CD4-positive, alpha-beta T cell treated with Interferon alpha-2 for 1 hour (primary cell): ENCODE data around the gene GNAO1.
A peak's percentile ranks its signal among the peaks of the same experiment; 100 is the strongest.

Experiments
- DNase-seq, 2 donors: peaks; one replicate each; pipeline ENCODE4 v3.0.0-alpha.2; 2020 to 2022

GNAO1 gene

DNA sequence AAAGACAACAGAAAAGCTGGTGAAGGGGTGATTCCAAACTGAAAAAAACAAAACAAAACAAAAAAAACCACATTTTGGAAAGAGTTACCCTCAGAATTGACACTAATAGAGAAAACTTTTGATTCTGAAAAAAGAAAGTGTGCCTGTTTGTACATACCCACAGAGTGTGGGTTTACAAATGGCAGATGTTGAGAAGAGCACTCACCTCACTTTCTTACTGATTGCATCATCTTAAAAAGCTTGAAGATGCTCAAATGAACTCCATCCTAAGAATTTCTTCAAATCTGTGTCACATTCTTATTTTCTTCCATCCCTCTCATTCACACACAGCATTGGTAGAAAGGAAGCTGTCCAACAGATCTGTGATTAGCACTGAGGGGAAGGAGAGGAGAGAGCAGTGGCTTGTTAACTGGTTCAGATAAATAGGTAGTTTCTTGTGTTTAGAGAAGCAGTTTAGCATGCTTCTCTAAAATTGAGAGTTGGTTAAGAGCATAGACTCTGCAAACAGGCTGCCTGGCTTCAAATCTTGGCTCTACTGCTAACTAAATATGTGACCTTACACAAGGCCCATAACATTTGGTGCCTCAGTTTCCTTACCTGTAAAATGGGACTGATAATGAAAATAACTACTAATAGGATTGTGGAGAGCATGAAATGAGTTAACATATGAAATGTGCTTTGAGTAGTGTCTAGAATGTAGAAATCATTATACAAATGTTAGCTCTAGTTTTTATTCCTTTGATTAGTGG, 6.9 kb downstream of the GNAO1 start:
- DNase-seq, result no peak

DNA sequence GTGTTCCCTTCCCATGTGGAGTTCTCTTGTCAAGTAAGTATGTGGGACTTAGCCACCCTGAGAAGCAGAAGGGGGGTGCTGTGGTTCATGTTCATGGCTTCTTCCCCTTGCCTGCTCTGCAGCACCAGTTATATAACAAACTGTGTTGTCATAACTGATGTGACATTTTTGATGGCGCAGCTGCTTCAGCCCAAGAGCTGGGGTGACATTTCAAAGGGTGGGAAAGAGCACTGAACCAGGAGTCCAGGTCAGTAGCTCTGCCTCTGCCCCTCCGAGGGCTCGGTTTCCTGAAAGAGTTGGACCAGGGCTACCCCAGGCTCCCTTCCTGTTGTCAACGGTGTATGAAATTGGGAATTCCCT, 7.4 kb downstream of the GNAO1 start:
- DNase-seq, result no peak

DNA sequence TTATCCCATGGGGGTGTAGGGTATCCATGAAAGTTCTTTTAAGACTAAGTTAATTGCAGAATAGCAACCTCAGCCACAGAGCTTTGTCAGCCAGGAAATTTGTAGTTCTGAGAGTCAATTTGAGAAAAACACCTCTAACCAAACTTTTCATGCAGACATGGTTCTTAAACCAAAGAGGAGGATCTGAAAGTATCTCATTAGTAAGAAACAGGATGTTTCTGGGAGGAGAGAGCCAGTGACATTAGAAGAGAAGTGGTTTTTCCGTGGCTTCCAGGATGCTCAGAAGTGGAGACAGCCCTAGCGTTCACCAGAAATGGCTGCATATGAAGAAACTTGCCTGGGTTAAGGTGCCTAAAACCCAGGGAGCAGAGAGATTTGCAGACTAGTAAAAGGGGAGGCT, 7.9 kb downstream of the GNAO1 start:
- peak in 1 of 2 donors; percentile 27 for DNase-seq

DNA sequence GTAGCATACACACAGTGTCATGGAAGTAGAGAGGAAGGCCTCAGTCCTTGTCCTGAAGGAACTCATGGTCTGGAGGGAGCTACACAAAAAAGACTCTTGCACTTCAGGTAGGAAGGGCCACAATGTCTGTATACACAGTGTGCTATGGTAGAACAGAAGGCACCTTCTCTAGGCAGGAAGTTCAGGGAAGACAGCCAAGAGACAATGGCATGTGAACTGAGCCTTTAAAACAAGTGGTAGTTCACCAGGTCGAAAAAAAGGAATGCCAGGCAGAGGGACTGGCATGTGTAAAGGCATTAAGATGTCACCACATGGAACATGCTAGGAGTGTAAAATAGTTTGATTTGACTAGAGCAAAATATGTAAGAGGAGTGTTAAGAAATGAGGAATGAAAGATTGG, 9.7 kb downstream of the GNAO1 start:
- no peak for DNase-seq

DNA sequence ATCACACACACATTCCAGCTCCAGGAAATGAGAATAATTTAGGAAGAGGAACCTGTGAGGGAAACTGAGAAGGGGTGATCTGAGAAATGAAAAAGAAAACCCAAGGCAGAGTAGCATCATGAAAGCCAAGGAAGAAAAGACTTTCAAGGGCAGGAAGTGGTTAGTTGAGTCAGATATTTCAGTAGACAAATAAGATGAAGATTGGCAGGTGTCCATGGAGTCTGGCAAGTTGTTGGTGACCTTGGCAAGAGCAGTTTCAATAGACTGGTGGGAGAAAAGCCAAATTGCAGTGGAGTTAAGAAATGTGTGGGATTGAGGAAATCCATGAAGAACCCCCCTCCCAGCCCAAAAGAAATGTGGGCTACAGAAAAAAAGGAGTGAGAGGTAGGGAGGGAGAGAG, 10.7 kb downstream of the GNAO1 start:
- peak in 1 of 2 donors; percentile 55 for DNase-seq

DNA sequence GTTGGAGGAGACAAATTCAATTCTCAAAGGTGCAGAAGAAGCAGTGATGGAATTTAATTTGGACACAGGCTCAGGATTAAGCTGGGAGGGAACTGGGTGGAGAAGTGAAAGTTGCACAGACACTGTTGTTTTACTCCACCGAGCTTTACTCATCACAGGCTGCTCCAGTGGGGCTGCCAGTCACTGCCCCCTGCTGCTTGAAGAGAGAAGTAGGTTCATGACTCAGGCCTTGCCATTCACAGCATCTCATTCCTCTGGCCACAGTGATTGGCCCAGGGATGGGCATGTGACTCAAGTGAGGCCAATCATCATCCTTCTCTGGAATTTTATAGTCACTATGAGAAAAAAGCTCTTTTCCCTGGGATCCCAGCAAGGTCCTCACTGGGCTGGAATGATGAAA, 11.8 kb downstream of the GNAO1 start:
- peak; percentile 64 to 76 for DNase-seq

DNA sequence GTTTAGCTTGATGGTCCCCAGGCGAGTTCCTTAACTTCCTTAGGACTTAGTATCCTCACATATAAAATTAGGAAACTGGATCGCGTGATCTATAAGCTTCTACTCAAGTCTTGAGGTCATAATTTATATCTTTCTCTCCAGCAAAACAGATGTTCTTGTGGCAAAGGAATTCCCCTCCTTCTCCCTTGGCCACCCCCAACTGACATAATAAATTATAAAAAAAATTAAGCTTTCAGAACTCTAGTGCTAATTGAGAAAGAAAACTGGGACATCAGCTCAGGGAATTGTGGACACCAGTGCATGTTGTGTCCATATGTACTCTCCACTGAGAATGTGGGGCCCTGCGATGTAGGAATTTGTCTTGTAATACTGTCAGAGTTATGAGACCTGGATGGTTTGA, 13.5 kb downstream of the GNAO1 start:
- DNase-seq, result no peak

DNA sequence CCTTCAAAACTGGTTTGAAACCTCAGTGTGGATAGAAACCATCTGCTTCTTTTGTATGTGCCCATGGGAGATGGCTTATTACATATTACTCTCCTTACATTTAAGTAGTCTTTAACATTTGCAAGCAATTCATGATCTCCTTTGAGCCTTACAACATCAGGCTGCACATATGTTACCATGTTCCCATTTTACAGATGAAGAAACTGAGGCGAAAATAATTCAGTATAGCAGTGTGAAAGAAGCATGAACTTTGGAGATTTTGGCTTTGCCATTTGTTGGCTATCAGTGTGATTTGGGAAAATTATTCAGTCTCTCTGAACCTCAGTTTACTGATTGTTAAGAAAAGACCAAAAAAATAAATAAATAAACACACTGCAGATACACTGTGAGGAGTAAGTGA, 15.7 kb downstream of the GNAO1 start:
- DNase-seq, result no peak

DNA sequence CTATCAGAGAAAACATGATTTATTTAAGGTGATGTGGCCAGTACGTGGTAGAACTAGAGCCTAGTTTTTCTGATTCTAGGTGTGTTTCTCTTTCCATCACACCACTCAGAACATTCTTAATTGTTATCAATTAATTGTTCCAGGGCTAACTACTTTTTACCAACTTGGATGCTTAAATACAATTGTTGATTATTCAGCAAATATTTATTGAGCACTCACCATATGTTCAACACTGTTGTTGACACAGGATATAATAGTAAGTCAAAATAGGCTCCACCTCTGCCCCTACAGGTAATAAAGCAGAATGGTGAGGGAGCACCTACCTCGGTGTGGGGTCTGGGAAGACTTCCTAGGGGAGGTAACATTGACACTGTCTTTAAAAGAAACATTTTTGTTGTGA, 16.1 kb downstream of the GNAO1 start:
- no peak for DNase-seq

DNA sequence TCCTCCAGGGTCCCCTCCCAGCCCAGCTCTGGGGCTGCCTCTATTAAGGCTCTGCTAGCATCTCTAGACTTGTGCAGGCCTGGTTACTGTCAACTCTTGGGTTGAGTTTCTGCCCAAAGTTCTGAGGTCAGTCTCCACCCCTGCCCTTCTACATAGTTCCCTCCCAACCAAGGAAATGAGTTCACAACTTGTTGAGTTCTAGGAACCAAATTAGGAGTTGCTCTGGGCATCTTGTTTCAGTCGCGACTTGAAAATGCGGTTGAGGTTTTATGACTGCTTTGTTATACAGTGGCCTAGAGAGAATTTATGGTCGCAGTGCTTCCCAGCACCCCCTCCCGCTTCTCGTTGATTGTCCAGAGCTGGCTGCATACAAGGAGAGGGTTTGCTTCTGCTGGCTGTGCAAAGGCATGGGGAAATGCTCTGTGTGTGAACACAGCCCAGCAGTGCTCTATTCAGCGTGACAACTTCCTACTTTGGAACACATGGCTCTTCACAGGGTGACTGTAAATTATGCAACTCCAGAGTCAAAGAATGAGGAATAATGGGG, 20.2 kb downstream of the GNAO1 start:
- DNase-seq, result no peak

DNA sequence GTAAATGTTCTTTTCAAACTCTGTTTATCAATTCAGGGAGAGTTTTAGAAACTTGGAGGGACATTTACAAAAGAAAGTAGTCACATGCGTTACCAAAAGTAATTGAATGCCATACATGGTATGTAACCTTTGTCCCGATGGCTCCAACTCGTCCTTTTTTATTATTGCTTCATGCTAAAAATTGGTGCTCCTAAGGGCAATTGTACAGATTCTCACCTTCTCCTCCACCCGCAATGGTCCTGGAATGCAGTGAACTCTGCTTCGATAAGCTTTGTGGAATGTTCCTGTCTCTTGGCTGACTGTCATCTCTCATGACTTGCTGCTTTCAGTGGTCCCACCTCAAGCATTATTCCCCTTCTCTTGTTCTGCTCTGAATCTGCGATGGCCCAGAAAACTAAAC, 20.9 kb downstream of the GNAO1 start:
- no peak for DNase-seq

DNA sequence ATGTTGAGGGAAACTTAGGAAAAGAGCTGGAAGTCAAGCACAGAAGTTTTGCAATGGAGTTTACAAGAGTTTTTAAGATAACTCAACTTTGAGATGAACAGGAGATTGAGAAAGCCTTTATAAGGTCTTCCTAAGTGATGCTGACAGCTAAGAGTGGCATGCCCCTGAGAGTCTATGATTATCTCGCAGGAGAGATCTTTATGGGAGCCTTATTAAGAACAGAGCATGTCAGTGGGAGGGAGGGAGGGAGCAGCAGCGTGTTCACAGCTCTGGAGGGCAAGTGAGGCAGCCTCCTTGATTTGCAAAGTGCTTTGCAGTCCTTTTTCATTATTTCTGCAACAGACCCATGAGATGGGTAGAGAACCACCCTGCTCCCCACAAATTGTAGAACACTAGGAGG, 30.7 kb downstream of the GNAO1 start:
- DNase-seq, result no peak

DNA sequence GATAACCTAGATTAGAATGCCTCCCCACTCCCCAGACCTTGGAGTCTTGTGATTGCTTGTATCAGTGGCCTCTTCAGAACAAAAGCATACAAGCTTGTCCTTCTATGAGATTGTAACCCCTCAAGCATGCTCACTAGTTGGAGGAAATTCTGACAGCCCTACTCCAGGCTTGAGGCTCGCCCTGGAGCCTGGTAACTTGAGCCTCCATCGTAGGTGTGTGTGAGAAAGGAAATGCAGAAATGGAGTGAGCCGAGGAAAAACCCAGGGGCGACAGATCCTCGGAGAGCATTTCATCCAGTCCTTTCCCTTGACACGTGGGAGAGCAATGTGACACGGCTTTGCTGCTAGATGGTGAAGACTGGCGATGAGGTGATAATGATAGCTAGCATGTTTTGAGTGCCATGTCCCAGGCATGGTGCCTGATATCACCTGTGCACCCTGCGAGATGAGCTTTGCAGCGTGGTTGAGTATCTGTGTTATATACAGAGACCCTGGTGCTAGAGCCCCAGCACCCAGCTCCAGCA, 31.2 kb downstream of the GNAO1 start:
- no peak for DNase-seq

DNA sequence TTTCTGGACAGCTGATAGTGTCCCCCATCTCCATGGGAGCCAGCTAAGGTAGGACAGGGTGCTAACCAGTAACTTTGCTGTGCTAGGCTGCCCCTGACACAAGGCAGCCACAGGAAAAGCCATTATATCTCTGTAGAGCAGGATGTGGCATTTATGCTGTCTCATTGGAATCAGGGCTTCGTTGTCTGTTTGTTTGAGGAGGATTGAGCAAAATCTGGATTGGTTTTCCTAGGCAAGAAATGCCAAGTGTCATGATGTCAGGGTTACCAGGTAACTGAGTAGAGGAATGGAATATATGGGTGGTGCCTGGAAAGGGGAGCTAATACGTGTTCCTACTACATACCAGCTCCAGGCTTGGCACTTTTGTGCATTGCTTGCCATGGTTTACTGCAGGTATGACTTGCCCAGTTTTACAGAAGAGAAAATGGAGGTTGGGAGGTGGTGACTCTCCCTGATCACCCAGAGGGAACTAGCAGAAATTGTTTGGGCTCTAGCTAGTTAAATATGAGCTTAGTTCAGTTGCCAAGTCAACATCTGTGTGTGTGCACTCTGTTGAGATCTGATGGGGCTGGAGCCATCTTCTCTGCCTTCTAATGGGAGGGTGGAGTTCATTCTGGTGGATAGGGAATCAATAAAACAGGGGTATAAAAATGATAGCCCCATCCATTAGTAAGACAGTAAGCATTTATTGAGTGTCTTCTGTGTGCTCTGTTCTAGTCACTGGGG, 33.9 kb downstream of the GNAO1 start:
- DNase-seq, result no peak

DNA sequence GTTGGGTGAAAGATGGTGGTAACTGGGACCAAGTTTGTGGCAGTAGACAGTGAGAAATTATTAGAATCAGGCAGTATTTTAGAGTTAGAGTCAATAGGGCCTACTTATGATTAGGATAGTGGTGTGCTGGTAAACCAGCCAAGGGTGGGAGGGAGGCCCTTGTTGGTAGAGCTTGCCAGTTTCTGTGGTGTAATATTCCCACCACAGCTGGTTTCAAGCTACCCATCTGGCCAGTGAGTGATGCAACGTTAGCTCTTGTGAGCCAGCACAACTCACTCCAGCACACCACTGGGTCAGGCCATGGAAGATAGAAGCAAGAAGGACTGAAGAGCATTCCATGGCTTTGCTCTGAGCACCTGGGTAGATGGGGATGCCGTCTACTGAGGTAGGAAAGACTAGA, 34.9 kb downstream of the GNAO1 start:
- DNase-seq, result no peak

DNA sequence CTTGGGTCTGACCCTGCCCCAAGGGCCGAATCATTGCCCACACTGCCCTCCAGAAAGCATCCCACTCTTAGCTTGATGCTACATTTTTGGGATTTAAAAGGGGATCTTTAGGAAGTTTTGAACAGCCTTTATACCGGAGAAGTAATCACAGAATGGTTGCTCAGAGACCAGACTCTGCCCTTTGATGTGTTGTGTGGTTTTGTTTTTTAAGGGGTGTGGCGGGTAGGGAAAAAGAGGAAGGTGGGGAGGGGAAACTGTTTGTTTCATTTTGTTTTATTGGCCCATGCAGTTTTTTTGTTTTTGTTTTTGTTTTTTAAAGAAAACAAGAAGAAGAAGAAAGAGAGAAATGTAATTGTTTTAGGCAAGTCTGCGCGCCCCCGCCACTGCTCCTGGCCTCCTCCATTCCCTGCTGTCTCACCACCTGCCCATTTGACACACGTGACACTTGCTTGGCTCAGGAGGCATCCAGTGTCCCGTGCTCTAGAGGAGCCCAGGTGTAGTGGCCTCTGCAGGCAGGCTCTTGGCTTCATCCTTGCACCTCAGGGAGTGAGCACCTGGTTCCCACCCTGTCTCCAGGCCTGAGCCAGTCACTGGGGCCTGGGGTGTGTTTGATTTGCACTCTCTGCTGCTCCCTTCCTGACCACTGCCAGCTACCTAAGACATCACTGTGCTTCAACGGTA, 35.7 kb downstream of the GNAO1 start:
- DNase-seq, result peak in 1 of 2 donors; percentile 37

DNA sequence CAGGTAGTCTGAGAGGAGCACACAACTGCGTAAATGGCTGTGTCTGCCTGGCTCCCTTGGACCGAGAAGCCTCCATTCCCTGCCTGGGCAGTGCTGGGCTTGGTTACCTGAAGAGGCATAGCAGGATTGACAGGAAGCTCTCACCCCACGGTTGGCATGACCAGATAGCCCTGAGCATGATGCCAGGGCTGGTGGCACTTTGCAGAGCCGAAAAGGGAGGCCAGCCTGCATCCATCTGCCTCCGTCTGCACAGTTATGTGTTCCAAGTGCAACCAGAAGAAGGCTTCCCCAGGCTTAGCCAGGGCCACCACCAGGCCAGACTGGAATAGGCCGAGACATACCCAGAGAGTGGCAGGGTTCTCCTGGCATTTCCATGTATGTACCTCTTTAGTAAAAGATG, 36.6 kb downstream of the GNAO1 start:
- no peak for DNase-seq

DNA sequence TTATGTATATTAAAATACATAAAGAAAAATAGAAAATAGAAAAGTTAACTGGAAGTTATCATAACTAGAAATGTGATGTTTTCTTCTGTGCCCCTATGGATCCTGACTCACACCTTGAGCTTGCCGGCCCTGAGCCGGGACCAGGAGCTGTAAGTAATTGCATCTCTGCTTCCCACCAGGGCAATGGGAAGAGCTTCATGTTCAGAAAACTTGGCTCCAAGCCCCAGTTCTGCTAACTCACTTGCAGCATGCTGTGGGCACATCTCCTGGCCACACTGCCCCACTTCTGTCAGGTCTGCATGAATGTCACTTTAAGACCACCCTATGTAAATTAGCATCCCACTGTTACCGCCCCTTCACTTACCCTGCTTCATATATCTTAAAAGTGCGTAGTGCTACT, 37.2 kb downstream of the GNAO1 start:
- no peak for DNase-seq

DNA sequence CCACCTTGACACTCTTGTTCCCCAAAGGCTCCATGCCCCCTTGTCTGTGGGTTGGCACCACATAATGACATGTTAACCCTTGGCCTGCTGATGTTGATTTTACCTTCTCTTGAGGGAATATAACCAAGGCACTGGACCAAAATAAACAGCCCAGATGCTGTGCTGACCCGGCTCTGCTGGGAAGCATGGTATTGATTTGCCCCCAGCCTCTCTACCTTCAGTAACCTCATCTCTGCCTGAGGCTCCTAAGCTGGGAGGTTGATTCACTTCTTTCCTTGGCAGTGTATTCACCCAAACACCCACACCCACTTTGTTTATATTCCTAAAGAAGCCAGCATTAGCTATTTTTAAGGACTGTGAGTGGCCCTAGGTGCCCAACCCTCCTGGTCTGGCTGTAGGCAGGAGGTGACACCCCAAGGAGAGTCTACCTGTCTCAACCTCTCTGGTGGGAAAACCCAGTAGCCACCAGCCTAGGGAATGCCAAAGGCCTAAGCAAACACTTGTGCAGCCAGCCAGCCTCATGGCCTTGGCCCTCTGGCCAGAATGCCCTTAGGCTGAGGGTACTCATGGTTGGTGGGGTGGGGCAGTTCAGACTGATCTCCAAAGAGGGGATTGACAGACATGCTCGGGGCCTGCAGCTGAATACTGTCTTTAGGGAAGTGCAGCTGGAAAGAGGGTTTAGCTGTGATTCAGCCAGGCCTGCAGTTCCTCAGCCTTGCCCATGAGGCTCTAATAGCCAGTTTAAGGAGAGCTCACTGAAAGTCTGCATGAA, 42.7 kb downstream of the GNAO1 start:
- DNase-seq, result no peak

DNA sequence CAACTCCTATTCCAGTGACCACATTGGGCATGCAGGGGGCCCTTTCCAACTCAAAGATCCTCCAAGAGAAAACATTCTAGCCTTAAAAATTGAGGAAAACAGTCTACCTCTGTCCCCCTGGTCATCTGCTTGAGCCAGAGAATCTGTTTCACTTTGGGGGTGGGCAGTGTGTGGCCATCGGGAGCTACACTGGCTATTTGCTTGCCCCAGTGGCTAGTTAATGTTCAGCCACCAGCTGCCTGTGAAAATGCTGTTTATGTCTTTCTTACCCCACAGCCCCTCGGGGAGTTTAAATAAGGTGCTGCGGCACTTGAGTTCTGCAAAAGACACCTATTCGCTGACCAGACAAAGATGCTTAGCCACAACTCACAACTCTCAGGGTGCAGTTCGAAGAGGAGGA, 43.4 kb downstream of the GNAO1 start:
- no peak for DNase-seq

DNA sequence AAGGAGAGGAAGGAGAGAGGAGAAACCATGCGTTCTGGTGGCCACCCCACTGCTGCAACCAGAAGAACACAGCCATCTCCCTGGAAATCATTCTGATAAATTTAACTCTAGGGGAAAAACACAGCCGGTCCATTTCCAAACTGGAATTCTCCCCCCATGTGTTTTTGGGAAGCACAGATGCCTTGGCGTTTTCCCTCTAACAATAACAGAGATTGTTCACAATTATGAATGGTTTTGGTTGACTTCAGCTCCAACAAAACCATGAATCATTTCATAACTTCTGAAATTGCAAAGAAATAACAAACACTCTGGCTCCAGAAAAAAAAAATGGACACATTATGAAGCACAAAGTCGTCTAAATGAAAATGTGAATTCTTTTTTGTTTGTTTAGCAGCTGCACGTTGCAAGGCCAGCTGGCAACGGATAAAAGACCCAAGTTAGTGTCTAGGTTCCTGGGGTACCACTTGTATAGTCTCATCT, 46.2 kb downstream of the GNAO1 start:
- no peak for DNase-seq

DNA sequence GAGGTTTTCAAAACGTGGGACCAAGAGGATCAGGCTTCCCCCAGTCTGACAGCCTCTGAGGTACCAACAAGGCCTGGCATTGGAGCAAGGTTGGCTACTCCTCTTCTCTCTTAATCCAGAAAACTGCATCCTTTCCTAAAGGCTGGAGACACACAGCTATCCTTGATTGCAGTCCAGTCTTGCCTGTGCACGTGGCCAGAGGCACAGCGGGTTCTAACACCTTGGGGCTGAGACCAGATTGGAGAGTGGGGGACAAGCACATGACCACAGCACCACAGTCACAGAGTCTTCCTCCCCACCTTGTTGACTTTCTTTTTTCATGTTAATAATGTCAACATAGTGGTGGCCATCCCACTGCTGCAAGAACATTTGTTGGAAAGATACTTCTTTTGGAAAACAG, 46.9 kb downstream of the GNAO1 start:
- DNase-seq, result no peak

DNA sequence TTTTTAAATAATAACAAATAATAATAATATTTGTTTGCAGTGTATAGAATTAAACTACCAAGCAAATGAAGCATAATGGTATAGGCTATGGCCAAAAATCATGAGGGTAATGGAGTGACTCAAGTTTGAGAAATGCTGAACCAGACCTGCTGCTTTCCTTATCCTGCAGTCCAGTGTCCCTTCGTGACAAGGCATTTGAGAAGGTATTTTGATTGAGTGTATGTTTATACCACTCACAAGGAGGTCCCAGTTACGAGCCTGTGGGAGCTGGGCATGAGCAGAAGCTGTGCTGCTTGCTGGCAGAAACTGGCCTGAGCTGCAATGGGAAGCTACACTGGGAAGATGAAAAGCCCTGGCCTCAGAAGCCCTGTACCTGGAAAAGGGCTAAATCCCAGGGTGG, 50.3 kb downstream of the GNAO1 start:
- no peak for DNase-seq
